GM21423 (cell line): ENCODE data around the gene COL6A2.

ENCODE experiments used
- ATAC-seq: cut with Tn5 transposase; IDR thresholded peaks from one replicate; pipeline ENCODE4 v1.9.1; 2021; ENCODE audit warnings: mild to moderate bottlenecking, moderate library complexity; ENCODE audit not compliant: unreplicated experiment

COL6A2 gene

DNA sequence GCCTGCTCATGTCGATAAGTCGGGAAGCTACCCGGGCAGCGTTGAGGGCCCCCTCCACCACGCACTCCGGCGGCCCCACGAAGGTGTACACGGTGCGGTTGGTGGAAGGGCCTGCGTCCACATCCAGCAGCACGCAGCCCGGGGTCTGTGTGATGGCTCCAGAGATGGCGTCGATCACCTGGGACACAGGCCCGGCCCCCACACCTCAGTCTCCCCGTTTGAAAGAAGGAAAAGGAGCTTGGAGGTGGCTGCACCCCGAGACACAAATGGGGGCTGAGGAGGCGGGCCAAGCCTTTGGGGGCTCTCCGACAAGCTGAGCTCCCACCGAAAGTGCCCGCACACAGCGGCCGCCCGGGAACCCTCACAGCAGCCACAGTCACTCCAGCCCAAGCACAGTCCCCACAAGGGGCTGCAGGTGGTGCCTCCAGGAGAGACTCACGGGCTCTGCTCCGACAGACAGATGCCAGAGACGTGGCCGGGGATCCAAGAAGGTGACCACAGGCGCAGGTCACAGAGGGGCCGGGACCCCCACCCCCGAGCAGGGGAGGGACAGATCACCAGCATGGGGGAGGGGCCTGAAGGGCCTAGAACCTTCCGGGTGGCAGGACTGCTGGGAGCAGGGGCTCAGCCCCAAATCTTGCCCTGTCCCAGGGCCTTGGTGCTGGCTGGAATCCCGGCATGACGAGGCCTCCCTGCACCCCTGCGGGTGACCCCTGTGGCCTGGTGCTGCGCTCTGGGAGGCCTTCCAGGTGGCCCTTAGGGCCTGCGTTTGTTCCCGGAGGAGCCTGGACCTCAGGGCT is 56.4 kb downstream of the COL6A2 start:
- no peak for ATAC-seq

DNA sequence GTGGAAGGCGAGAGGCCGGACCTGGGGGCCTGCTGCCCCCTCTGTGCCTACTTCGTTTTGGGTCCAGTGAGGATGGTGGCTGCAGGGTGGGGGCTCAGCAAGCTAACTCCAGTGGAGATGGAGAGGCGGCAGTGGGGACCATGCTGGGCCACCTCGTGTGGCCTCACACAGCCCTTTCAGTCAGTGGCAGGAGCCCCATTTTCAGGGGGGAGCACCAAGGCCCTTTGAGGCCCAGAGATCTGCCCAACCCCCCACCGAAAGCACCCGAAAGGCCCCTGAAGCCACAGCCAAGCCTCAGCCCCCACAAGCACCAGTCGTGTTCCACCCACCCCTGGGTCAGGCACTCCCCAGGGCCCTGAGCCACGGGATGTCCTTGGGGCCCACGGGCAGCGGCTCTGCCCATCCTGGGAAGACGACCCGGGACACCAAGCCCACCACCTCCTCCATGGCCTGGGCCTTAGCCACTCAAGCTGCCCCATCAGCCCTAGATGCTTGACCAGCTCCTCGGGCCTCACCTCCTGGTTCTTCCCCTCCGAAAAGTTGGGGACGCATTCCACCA is 57.1 kb downstream of the COL6A2 start:
- no peak for ATAC-seq

DNA sequence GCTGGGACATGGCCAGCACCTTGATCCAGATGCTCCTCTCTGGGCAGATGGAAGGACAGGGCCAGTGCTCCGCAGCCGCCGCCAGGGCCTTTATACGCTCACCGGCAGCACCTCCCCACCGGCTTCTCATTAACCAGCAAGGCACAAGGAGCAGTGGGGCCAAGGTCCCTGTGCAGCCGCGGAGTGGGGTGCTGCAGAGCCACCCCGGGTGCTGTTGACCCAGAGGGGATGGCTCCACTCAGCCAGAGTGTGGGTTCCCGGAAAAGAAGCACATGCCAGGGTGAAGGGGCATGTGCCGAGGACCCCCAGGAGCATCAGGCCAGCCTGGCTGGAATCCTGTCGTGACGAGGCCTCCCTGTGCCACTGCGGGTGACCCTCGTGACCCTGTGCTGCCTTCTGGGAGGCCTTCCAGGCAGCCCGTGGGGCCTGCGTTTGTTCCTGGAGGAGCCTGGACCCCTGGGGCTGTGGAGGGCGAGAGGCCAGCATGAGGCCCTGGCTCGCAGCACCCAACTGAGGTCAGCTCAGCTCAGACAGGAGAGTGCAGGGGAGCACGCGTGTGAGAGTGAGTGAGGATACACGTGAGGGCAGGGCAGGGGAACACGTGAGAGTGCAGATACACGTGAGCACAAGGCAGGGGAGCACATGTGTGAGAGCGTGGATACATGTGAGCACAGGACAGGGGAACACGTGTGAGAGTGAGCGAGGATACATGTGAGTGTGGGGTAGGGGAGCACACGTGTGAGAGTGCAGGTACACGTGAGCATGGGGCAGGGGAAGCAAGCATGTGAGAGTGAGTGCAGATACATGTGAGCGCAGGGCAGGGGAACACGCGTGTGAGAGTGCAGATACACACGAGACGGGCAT is 57.8 kb downstream of the COL6A2 start, which contains the start of gene FTCD:
FTCD (minus strand) TSS at position 66 of the 864 bp plus-strand sequence; CDS start at position 10, 56 bp downstream.
- no peak for ATAC-seq

DNA sequence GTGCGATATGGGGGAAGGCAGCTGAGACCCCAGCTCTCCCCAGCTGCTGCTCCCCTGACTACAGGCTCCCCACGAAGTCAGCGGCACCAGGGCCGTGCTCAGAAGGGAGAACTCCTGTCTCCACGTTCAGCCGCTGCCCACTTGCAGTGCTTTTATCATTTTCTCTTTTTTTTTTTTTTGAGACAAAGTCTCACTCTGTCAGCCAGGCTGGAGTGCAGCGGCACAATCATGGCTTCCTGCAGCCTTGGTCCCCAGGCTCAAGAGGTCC is 58.4 kb downstream of the COL6A2 start:
- ATAC-seq, result no peak

DNA sequence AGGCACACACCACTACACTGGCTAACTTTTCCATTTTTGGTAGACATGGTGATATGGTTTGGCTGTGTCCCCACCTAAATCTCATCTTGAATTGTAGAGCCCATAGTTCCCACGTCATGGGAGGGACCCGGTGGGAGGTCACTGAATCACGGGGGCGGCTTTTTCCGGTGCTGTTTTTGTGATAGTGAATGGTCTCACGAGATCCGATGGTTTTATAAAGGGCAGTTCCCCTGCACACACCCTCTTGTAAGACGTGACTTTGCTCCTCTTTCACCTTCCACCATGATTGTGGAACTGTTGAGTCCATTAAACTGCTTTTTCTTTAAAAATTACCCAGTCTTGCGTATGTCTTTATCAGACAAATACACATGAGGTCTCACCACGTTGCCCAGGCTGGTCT is 58.8 kb downstream of the COL6A2 start:
- ATAC-seq, result no peak

DNA sequence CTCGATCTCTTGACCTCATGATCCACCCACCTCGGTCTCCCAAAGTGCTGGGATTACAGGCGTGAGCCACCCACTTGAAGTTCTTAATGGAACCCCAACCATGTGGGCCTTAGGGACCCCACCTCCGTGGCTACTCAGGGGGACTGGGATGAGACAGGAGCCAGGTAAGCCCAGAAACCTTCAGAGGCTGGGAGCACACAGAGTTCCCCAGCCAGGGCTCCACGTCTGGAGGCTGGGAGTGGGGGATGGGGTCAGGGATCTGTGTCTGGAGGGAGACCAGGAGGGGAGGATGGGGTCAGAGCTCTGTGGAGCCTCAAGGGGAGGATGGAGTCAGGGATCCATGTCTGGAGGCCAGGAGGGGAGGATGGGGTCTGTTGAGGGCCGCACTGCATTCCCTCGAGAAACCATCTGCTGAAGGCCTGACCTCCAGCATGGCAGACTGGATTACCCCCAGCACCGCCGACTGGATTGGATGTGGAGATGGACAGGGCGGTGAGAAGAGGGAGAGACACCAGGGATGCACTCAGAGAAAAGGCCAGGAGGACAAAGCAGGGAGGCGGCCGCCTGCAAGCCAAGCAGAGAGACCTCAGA is 59.6 kb downstream of the COL6A2 start:
- no peak for ATAC-seq

DNA sequence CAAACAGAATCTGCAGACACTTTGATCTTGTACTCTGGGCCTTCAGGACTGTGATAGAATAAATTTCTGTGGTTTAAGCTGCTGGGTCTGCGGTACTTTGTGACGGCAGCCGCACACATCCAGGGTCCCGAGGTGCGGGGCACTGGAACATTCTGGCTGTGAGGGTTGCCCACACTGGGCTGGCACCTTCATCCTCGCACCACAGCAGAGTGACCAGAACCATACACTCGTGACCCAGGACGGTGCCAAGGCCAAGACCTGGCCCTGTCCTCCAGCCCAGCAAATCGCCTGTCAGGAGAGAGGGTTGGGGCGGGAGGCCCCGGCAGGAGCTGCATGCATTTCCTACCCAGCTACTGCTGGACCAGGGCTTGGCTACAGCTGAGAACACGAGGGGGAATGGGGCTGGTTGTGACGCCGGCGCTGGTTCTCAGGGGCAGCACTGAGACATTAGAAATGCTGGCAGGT is 60.1 kb downstream of the COL6A2 start:
- ATAC-seq, result no peak

DNA sequence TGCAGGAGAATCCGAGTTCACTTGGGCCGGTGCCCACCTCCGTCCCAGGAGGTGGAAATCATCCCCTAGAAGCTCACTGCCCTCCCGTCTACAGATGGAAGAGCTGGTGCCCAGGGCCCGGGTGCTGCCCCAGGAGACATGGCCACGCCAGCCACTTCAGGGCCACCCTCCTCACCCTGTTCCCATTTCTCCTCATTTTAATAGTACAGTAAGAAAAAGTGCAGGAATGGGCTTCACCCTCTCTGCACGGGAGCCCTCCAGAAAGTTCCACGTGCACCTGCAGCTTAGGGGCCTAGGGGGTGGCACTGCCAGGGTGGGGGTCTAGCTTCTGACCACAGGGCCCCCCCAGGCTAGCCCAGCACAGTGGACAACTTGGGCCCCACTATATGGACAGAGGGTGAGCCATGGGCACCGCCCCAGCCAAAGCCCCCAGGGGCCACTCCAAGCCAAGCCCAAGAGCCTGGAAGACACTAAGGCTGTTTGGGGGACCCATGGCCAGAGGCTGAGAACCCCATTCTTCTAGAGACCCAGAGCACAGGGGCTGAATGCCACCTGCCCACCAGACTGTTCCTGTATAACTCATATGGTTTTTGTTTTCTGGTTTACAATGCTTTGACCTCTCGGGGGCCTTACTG is 60.9 kb downstream of the COL6A2 start:
- ATAC-seq, result no peak

DNA sequence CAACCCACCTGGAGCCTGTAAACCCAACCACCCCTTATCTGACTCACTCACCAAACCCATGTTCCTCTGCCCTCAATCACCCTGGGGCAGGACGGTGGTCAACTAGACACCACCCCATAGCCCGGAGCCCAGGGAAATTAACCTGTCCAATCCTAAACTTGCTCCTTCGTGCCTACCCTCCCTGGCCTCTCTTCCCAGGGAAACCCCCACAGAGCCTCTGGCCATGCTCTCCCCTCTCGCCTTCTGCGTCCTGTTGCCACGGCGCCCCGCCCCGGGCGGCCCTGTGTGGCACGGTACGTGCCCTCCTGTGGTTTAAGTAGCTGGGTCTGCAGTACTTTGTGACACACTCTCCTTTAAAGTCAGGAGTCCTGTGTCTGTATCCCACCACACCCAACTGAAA is 61.5 kb downstream of the COL6A2 start:
- no peak for ATAC-seq

DNA sequence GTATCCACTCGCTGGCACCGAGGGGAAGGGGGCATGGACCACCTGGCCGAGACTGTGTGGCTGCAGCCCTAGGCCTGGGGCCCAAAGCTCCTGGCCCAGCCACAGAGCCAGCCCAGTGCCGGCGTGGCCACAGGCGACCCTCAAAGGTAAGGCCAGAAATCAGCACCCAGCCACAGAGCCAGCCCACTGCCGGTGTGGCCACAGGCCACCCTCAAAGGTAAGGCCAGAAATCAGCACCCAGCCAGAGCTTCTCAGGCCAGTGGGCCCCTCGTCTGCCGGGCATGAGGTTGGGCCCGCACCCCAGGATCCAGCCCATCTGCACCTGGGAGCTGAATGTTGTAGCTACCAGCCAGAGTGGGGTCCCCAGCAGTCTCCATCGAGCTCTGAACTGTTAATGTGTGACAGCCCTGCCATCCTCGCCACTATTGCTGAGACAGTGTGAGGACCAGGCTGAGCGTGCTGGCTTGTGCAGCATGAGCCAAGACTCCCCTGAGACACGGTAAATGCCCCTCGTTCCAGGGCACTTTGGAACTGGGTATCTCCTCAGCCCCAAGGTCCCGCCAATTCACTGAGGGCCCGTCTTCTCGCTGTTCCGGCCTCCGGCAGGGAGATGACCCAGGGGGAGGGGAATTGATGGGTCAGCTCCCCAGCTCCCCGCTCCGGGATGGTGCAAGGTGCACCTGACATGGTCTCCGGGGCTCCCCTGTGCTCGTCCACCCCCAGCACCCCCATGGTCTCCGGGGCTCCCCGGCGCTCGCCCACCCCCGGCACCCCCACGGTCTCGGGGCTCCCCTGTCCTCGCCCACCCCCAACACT is 62.1 kb downstream of the COL6A2 start:
- no peak for ATAC-seq

DNA sequence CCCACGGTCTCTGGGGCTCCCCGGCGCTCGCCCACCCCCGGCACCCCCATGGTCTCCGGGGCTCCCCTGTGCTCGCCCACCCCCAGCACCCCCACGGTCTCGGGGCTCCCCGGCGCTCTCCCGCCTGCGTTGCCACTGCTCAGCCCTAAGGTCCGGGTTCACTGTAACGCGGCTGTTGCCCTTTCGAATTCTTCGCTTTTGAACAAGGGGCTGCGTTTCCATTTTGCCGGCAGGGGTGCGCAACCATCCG is 62.7 kb downstream of the COL6A2 start:
- ATAC-seq, result no peak

DNA sequence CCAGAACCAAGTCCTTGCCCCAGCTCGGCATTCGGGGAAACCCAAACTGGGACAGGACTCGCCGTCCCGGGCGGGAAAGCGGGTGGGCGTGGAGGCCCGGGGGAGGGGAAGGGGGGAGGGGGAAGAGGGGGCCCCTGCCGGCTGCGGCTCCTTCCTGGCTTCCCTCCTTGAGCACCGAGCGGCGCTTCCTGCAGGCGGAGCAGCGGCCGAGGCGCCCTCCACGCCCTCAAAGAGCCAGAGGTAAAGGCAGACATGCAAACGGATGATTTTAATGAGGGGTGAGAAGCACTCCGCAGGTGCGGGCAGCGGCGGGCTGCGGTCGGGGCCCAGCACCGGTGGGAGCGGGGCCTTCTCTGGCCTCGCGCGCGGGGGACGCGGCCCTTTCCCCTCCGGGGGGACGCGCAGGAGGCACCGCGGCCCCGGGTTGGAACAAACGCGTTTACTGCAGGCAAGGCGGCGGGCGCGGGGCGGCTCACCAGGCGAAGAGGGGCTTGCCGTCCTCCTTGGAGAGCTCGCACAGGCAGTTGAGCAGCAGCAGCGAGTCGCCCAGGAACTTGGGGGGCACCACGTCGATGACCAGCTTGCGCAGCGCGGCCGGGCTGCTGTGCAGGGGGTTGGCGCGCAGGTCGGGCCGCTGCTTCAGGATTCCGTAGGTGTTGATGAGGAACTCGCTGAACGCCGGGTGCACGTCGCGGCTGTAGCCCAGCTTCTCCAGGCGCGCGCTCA is 63.2 kb downstream of the COL6A2 start:
- no peak for ATAC-seq

DNA sequence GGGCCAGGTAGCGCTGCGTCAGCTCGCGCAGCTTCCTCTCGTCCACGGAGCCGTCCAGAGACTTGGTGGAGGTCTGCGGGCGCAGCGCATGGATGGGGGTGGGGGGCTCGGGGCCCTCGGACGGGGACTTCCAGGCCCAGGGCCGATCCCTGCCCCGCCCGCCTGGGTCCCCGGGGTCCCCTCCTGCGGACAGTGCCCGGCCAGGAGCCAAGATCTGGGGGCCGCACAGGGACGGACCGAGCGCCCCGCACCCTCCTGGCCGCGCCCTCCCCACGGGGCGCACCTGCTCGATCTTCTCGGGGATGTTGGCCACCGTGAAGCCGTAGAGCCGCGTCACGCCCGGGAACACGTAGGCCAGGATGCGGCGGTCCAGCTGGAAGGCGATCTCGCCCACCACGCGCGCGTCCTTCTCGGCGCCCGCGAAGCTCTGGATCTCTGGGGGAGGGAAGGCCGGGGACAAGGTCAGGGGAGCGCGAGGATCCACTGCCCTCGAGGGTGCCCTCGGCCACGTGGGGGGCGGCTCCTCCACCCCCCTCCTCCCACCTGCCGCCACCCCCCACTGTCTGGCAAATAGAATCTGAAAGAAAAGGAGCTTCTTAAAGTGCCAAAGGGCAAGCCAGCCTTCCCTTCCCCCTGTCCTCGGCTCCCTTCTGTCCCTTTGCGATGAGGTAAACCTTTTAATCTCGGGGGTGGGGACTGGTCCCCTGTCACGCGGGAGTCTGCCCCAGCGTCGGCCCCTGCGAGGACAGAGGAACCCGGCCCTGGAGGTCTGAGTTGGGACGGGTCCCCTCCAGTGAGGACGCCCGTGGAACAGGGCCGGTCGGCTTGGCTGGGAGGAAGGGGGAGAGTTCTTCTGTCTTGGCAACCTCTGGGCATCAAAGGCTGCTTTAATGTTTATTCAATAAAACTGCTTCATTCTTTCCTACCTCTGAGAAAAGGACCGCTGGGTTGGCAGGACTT is 64.0 kb downstream of the COL6A2 start:
- no peak for ATAC-seq

DNA sequence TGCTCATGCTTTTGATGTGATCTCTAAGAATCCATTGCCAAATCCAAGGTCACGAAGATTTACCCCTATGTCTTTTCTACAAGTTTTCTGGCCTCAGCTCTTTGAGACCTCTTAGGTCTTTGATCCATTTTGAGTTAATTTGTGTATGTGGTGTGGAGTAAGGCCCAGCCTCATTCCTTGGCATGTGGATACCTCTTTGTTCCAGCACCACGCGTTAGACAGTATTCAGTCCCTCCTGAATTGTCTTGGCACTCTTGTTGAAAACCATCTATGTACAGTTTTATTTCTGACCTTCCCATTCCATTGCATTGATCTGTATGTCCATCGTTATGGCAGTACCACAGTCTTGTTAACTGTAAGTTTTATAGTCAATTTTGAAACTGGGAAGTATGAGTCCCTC is 65.5 kb downstream of the COL6A2 start:
- no peak for ATAC-seq

DNA sequence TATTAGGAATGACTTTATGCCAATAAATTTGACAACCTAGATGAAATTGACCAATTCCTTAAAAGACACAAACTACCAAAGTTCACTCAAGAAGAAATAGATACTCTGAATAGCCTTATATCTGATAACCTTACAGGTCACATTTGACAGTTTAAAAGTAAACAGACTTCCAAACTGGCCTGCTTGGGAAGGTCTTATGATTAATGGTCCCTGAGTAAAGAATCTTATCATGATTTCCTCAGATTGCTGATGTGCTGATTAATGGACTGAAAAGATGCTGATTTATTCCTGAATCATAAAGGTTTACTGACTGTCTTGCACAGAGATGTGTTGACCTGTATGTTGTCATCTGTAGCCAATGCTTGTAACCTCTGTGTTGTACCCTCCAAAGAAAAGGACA is 67.2 kb downstream of the COL6A2 start:
- ATAC-seq, result no peak

DNA sequence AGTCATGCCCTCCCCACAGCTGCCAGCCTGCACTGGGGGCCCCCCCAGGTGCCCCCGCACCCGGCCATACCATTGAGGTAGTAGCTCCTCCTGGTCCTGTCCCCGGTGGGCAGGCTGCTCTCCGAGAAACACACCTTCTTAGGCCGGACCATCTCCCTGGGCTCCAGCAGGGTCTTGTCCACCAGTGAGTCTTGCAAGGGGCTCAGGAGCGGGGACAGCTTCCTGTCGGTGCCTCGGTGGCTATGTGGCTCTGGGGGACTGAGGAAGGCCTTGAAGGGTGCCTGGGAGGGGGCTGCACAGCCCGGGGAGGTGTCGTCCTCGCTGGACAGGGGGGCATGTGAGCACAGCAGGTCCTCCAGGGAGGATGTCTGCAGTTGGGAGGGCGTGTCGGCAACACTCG is 70.3 kb downstream of the COL6A2 start:
- no peak for ATAC-seq

DNA sequence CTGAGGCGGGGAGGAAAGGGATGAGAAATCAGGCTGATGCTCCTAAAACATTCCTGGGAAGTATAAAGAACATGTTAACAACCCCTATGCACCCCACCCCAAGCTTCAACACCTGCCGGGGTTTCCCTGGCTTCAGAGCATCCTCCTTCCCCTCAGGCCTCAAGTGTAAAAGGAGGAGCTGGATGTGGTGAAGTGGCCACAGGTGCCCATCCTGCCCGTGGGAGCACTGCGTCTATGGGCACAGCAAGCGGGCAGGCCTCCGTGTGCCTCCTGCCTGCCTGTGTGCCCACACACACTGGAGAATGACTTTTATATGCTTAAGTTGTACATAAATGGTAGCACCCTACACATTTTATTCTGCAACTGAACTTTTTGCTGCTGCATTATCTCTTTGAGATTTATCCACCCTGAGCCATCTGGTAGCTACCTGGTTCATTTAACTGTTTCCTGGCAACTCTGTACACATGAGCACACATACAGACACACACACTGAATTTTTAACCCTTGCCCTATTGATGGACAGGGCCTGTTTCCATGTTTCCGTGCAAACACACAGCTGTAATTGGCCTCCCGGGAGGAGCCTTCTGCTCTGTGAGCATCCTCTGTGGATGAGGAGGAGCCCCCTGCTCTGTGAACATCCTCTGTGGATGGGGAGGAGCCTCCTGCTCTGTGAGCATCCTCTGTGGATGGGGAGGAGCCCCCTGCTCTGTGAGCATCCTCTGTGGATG is 70.9 kb downstream of the COL6A2 start:
- no peak for ATAC-seq
